WI38 (cell line): Measurements from ENCODE around the gene ZFAND3.

Source experiments
- H3K4me3 ChIP-seq: 2 replicates; pipeline ENCODE4 v1.5.1; 2011; ENCODE audit warnings: low read depth, mild to moderate bottlenecking, control low read depth, low read length
- TF ChIP-seq, protein P1 (sequence below): IDR thresholded peaks from 2 replicates; pipeline ENCODE4 v1.5.1; 2012; ENCODE audit warnings: low read depth, mild to moderate bottlenecking, control low read depth, low read length

Gene ZFAND3

GRCh38 chr6:38064431-38064830 lies 244.9 kb downstream of the ZFAND3 start:
- TF ChIP-seq, protein P1, sequence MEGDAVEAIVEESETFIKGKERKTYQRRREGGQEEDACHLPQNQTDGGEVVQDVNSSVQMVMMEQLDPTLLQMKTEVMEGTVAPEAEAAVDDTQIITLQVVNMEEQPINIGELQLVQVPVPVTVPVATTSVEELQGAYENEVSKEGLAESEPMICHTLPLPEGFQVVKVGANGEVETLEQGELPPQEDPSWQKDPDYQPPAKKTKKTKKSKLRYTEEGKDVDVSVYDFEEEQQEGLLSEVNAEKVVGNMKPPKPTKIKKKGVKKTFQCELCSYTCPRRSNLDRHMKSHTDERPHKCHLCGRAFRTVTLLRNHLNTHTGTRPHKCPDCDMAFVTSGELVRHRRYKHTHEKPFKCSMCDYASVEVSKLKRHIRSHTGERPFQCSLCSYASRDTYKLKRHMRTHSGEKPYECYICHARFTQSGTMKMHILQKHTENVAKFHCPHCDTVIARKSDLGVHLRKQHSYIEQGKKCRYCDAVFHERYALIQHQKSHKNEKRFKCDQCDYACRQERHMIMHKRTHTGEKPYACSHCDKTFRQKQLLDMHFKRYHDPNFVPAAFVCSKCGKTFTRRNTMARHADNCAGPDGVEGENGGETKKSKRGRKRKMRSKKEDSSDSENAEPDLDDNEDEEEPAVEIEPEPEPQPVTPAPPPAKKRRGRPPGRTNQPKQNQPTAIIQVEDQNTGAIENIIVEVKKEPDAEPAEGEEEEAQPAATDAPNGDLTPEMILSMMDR = no peak
- H3K4me3 ChIP-seq = no peak overlapping the region

- TF ChIP-seq, protein P1 = no peak
- no peak overlapping the region for H3K4me3 ChIP-seq
Measured at GRCh38 chr6:38065734-38066305, 246.3 kb downstream of the ZFAND3 start.

DNA sequence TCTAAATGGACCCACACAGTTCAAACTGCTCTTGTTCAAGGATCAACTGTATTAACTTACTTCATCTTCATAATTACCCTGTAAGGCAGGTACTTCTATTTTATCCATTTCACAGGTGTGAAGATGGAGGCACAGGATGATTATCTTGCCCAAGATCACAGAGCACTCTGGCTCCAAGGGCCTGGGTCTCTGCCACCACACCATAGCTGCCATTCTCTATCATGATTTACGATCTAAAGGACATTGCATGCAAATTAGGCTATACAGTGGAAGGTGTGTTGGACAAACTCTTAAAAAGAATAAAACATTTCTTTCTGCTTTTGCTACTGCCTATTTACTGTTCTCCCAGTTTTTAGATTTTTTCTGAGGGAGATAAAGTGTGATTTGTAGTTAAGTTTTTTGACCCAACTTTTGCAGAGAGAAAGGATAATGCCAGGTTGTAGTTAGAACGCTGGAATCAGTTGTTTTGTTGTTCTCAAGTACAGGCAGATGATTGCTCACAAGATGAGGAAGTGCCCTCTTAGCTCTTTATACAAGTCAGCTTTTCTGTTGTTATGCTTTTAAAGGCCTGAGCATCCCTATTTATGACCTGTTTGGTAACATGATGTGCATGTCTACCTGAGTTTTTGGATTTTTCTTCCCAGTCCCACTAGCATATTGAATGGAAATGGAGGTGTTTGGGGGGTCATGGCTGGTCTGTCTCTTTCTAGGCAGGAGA lies 247.9 kb downstream of the ZFAND3 start:
- no peak overlapping the region for H3K4me3 ChIP-seq
- TF ChIP-seq, protein P1 = no peak

GRCh38 chr6:38068854-38069590 lies 249.5 kb downstream of the ZFAND3 start:
- H3K4me3 ChIP-seq = no peak overlapping the region
- TF ChIP-seq, protein P1 = no peak

DNA sequence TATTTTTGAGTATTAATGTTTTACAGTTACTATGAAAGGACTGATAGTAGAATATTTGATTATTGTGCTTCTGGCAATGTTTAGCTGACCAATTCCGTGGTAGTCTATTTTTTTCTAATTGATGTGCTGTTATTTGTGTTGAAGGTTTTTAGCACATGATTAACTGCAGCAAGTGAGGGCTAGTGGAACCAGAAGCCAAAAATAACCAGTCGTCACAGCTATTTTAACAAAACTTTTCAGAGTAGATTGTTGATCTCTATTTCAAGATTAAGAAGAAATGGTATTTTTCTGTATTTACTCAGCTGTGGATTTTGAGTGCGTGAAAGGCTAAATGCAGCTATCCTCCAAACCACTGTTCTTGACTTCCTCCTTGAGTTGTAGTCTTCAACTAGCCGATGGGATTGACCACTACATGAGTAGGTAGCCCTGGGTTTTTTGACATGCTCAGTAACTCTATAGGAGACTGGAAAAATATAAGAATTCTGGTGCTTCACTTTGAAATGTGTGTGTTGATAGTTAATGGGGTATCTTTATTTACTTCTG lies 258.0 kb downstream of the ZFAND3 start:
- TF ChIP-seq, protein P1 = no peak
- no peak overlapping the region for H3K4me3 ChIP-seq

DNA sequence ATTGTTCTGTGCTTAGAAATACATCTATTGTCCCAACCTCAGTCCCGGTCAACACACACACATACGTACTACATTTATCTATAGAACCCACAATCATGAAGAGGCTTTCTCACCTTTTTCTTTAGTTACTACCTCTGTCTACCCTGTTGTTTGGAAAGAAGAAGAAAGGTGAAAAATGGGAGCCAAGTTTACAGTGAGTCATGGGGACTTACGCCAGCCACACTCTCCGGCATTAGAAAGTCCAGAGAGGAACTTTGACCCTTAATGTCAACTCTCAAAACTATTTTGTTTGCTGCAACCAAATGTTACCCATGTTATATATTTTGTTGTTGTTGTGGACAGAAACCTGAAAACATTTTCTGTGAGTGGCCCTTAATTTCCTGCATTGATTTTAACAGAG lies 259.1 kb downstream of the ZFAND3 start:
- TF ChIP-seq, protein P1 = no peak

More for the DNA sequence above, 259.1 kb downstream of the ZFAND3 start:
- H3K4me3 ChIP-seq = no peak overlapping the region
